ENCODE data around the gene HRG. TPM values are rescaled to one million over a fixed set of nuclear protein-coding genes. Genes with fewer than 3 reads are reported as not detected.
A peak's percentile ranks its signal among the peaks of the same experiment; 100 is the strongest.

The HRG gene
- total and polyA plus RNA-seq, 2 donors (not counting 1 experiment from before 2014, with no cell fraction given): not detected

DNA sequence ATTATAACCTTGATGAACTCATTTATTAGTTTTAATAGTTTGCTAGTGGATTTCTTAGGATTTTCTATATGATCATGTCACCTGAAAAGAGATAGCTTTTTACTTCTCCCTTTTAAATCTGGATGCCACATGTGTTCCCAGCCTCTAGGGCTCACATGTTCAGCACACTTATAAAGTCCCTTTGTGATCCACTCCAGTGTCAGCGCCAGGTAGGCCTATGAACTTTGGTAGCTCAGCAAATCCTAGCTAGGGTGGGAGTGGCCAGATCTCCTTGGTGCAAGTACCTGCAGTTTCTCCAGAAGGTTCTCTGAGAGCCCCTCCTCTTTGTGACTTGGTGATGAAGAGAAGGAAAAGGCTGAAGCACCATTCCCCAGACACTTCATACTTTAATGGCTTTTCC, 17.0 kb upstream of the HRG start:
- H3K9me3 ChIP-seq (ENCODE audit: control extremely low read depth in 1 of 3, control insufficient read depth in 2 of 3, insufficient read depth in 1 of 3, low read length in 2 of 3): peaks cover 0 to 1% (median 0%) of the 10 kb centered on the region in 3 donors
- TF ChIP-seq CTCF (IDR thresholded peaks at IDR 0.05): no peak
- no peak for TF ChIP-seq EZH2 (IDR thresholded peaks at IDR 0.05; ENCODE audit: borderline replicate concordance, insufficient read depth, low read depth, low read length, poor library complexity, severe bottlenecking)
- ChIA-PET POLR2A (no interaction called here), CTCF (interaction anchor here (6.8 kb wide), 1 partner anchor 33 kb away, joined by 70 read pairs; the partner anchor contains the start of gene AHSG)
- 100% methylated on average over 1 of the region's 1 CpG for WGBS (ENCODE audit: insufficient coverage)
- peaks cover 4% of the 10 kb centered on the region for H3K27me3 Mint-ChIP-seq
- peaks cover 25 to 26% of the 10 kb centered on the region in 2 donors for H3K4me1 ChIP-seq (ENCODE audit: control insufficient read depth in 2 of 2, insufficient read depth in 2 of 2, low read length in 2 of 2)
- no peak overlapping the region for H3K4me2 ChIP-seq (replicated peaks; ENCODE audit: low read depth, low read length, poor library complexity, severe bottlenecking)
- DNase-seq (no peak), ATAC-seq (ENCODE audit: low read depth) (no peak)
- no peak overlapping the region for H3K27ac Mint-ChIP-seq
- no peak overlapping the region for H3K9ac ChIP-seq (ENCODE audit: low read length)
- intact Hi-C loops (cut with micrococcal nuclease): no loop called here
- no peaks in the 10 kb centered on the region for H3K9me3 Mint-ChIP-seq (ENCODE audit: insufficient read depth)
- H2AFZ ChIP-seq (ENCODE audit: insufficient read depth, low read depth, low read length, poor library complexity, severe bottlenecking): no peak overlapping the region
- H3K4me3 ChIP-seq (ENCODE audit: control extremely low read depth in 1 of 5, extremely low read depth in 1 of 5, insufficient read depth in 1 of 5, low read depth in 2 of 5, low read length in 4 of 5): no peak overlapping the region
- no peaks in the 10 kb centered on the region for H4K20me1 ChIP-seq (ENCODE audit: control insufficient read depth, insufficient read depth, low read length, poor library complexity, severe bottlenecking)
- no peaks in the 10 kb centered on the region for H3K27me3 ChIP-seq (replicated peaks in 1 of 4; ENCODE audit: control extremely low read depth in 1 of 4, control insufficient read depth in 3 of 4, insufficient read depth in 4 of 4, low read length in 3 of 4)
- peaks cover 21% of the 10 kb centered on the region for H3K4me1 Mint-ChIP-seq
- H3K79me2 ChIP-seq (ENCODE audit: control insufficient read depth, insufficient read depth, low read length): no peaks in the 10 kb centered on the region
- H3K27ac ChIP-seq (ENCODE audit: low read length in 2 of 2): no peak overlapping the region
- no peak overlapping the region for H3K4me3 Mint-ChIP-seq
- H3K36me3 ChIP-seq (replicated peaks in 1 of 2; ENCODE audit: control extremely low read depth in 1 of 2, control insufficient read depth in 1 of 2, extremely low read depth in 1 of 2, insufficient read depth in 2 of 2, low read length in 1 of 2): no peaks in the 10 kb centered on the region

DNA sequence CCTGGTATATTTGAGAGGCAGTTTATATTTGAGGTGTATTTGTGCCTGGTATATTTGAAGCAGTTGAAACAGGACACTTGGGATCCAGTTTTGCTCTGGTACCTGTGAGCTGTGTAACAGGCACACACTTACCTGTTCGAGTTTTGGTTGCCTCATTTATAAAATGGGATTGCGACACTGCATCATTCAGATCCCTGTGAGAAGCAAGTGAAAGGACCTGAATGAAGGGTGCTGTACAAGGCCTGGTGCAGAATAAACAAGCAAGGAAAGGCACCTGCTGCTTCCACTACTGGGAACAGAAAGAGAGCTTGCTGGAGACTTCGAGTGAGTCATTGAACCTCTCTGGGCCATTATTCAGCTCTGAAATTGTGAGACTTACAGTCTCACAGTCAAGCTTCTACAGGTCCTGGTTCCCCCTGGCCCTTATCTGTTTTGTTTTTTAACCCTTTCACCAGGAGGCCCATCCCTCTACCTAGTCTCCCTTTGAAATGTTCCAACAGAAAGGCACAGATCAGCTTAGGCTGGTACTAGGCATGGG, 14.1 kb upstream of the HRG start:
- no peak overlapping the region for H3K9ac ChIP-seq (ENCODE audit: low read length)
- peaks cover 0 to 3% (median 0%) of the 10 kb centered on the region in 3 donors for H3K9me3 ChIP-seq (ENCODE audit: control extremely low read depth in 1 of 3, control insufficient read depth in 2 of 3, insufficient read depth in 1 of 3, low read length in 2 of 3)
- no peak overlapping the region for H2AFZ ChIP-seq (ENCODE audit: insufficient read depth, low read depth, low read length, poor library complexity, severe bottlenecking)
- ChIA-PET POLR2A (interaction anchor here (0.6 kb wide), 1 partner anchor 132 kb away, joined by 13 read pairs; no protein-coding TSS in a partner anchor), CTCF (interaction anchor here (0.8 to 6.8 kb wide), 2 partner anchors 36 to 107 kb away, joined by 3 to 70 read pairs; partner anchors contain the start of gene AHSG)
- H3K27me3 ChIP-seq (replicated peaks in 1 of 4; ENCODE audit: control extremely low read depth in 1 of 4, control insufficient read depth in 3 of 4, insufficient read depth in 4 of 4, low read length in 3 of 4): no peaks in the 10 kb centered on the region
- Mint-ChIP-seq H3K4me1 (peaks cover 26% of the 10 kb centered on the region), H3K27me3 (no peaks in the 10 kb centered on the region), H3K4me3 (no peak overlapping the region), H3K27ac (peak overlapping the region; percentile 3), H3K9me3 (ENCODE audit: insufficient read depth) (no peaks in the 10 kb centered on the region)
- no peak overlapping the region for H3K4me3 ChIP-seq (ENCODE audit: control extremely low read depth in 1 of 5, extremely low read depth in 1 of 5, insufficient read depth in 1 of 5, low read depth in 2 of 5, low read length in 4 of 5)
- H3K79me2 ChIP-seq (ENCODE audit: control insufficient read depth, insufficient read depth, low read length): no peaks in the 10 kb centered on the region
- H4K20me1 ChIP-seq (ENCODE audit: control insufficient read depth, insufficient read depth, low read length, poor library complexity, severe bottlenecking): no peaks in the 10 kb centered on the region
- TF ChIP-seq CTCF (IDR thresholded peaks at IDR 0.05) (no peak), EZH2 (IDR thresholded peaks at IDR 0.05; ENCODE audit: borderline replicate concordance, insufficient read depth, low read depth, low read length, poor library complexity, severe bottlenecking) (no peak)
- H3K36me3 ChIP-seq (replicated peaks in 1 of 2; ENCODE audit: control extremely low read depth in 1 of 2, control insufficient read depth in 1 of 2, extremely low read depth in 1 of 2, insufficient read depth in 2 of 2, low read length in 1 of 2): no peaks in the 10 kb centered on the region
- peaks cover 28 to 29% of the 10 kb centered on the region in 2 donors for H3K4me1 ChIP-seq (ENCODE audit: control insufficient read depth in 2 of 2, insufficient read depth in 2 of 2, low read length in 2 of 2)
- H3K4me2 ChIP-seq (replicated peaks; ENCODE audit: low read depth, low read length, poor library complexity, severe bottlenecking): no peak overlapping the region
- intact Hi-C loops (cut with micrococcal nuclease): loop anchor here (10.0 kb wide), 1 partner anchor 123 kb away; no protein-coding TSS in a partner anchor
- peak overlapping the region; percentile 22 to 86 for H3K27ac ChIP-seq (ENCODE audit: low read length in 2 of 2)
- DNase-seq (no peak), ATAC-seq (ENCODE audit: low read depth) (no peak)
- 87% methylated on average over 3 of the region's 3 CpGs for WGBS (ENCODE audit: insufficient coverage)
